AG04449 (cell line): ENCODE data around the gene MYO7A.

Experiments
- CTCF ChIA-PET: fragments of 350-600 bp; formaldehyde crosslinking; extraction: SDS; loops from one replicate; lab custom pipeline; 2021; ENCODE audit warnings: antibody characterized with exemption; lab: Yijun Ruan, JAX
- POLR2A ChIA-PET: fragments of 400-600, 350-600 bp; formaldehyde crosslinking; extraction: SDS; loops from one replicate; lab custom pipeline; 2020; ENCODE audit warnings: antibody characterized with exemption, inconsistent platforms; lab: Yijun Ruan, JAX
- DNase-seq: peaks from one replicate; pipeline ENCODE4 v3.0.0-alpha.2; 2010; ENCODE audit warnings: low read depth, low spot score
- H3K4me3 ChIP-seq: 2 replicates; pipeline ENCODE4 v1.5.1; 2011; ENCODE audit warnings: low read depth, mild to moderate bottlenecking, control low read depth, low read length
- TF ChIP-seq, protein P1 (sequence below): IDR thresholded peaks from one replicate; pipeline ENCODE4 v1.5.1; 2011; ENCODE audit warnings: mild to moderate bottlenecking, moderate library complexity, low read length, control low read depth, inconsistent platforms; ENCODE audit not compliant: insufficient read depth; ENCODE audit errors: missing control alignments

MYO7A gene

DNA sequence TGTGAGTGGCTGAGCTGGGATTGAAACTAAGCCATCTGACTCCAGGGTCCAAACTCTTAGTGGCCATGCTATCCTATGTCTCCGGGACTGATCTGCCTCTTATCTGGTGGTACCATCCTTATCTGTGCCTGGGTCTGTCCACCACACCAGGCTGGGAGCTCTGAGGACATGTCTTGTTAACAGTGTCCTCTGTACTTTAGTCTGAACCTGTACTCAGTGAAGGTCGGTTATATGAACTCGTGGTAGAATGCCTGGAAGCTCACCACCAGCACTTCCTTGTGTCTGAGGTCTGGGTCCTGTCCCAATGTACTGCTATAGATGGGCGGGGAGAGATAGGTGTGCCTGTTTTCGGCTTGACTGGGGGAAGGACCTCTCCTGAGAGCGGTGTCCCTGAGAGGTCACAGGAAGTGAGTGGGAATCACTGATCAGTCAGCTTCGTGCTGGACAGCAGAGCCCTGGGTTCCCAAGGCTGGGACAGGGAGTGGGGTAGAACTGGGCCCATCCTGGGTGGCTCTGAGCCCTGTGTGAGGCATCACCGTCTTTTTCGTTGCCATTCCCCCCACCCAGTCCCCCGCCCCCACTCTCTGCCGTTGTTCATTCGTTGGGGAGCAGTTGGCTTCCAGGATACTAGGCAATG lies 8.9 kb downstream of the MYO7A start:
- no peak for DNase-seq
- POLR2A ChIA-PET, result no interaction called here
- TF ChIP-seq, protein P1, sequence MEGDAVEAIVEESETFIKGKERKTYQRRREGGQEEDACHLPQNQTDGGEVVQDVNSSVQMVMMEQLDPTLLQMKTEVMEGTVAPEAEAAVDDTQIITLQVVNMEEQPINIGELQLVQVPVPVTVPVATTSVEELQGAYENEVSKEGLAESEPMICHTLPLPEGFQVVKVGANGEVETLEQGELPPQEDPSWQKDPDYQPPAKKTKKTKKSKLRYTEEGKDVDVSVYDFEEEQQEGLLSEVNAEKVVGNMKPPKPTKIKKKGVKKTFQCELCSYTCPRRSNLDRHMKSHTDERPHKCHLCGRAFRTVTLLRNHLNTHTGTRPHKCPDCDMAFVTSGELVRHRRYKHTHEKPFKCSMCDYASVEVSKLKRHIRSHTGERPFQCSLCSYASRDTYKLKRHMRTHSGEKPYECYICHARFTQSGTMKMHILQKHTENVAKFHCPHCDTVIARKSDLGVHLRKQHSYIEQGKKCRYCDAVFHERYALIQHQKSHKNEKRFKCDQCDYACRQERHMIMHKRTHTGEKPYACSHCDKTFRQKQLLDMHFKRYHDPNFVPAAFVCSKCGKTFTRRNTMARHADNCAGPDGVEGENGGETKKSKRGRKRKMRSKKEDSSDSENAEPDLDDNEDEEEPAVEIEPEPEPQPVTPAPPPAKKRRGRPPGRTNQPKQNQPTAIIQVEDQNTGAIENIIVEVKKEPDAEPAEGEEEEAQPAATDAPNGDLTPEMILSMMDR, result no peak
- CTCF ChIA-PET, result interaction anchor here (1.3 to 3.7 kb wide), 3 partner anchors 10 to 482 kb away, joined by 3 to 36 read pairs (median 4); partner anchors contain the start of gene MYO7A
- H3K4me3 ChIP-seq, result no peak overlapping the region

DNA sequence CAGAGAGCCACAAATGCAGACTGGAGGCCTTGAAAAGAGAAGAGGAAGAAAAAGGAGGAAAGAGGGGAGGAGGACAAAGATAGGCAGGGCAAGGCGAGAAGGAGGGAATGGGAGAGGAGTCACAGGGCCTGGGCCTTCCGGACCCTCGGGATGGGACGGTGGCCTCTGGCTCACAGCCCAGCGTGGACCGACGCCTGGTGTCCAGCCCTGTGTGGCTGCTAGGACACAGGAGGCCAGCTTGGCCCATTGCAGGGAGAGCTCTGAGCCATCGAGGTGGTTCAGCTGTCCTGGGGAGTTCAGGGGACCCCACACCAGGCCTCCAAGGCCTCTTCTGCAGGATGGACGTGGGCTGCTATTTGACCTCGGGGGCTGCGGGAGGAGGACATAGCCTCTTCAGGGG lies 9.4 kb downstream of the MYO7A start:
- CTCF ChIA-PET, result interaction anchor here (3.7 kb wide), 1 partner anchor 10 kb away, joined by 36 read pairs; the partner anchor contains the start of gene MYO7A
- H3K4me3 ChIP-seq, result no peak overlapping the region
- TF ChIP-seq, protein P1, result no peak
- DNase-seq, result no peak
- POLR2A ChIA-PET, result no interaction called here

DNA sequence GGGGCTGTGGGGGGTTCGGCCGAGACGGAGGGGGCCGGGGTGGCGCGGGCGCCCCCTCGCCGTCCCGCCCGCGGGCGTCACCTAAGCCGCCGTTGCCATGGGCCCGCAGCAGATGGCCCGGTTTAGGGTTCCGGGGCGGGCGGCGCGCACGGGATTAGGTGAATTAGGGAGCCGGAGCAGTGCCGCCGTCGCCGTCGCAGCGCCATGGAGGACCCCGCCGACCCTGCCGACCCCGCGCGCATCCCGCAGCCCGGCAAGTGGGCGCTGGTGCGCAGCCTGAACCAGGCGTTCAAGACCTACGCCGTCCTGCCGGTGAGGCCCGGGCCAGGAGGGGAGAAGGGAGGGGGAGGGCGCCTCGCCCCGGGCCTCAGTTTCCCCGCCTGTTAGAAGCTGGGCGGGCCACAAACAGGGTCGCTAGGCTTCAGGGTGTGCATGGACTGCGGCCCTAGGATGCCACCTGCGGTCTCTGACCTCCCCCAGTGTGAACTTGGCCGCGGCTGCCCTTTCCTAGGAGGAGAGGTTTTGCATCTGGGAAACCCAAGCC lies 10.1 kb downstream of the MYO7A start:
- TF ChIP-seq, protein P1, result no peak
- POLR2A ChIA-PET, result no interaction called here
- no peak overlapping the region for H3K4me3 ChIP-seq
- no peak for DNase-seq
- CTCF ChIA-PET, result interaction anchor here (3.7 kb wide), 1 partner anchor 11 kb away, joined by 36 read pairs; the partner anchor contains the start of gene MYO7A

DNA sequence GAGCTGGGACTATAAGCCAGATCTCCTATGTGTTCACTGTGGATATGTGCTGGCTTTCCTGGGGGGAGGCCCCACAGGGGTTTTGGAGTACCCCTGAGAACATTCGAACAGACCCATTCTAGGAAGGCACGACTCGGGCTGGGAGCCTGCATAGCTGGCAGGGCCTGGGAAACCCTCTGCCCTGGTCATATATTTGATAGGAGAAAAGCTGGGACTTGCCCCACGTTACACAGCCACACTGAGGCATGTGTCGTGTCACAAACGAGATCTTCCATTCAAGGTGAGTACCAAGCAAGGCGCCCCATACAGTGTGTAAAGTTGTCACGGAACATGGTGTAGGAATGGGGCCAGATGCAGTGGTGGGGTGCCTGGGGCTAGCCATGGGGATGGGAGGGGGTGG lies 11.2 kb downstream of the MYO7A start:
- ChIA-PET POLR2A (no interaction called here), CTCF (interaction anchor here (0.7 to 3.5 kb wide), 4 partner anchors 9 to 409 kb away, joined by 4 to 31 read pairs (median 8); partner anchors contain the start of gene MYO7A)
- TF ChIP-seq, protein P1, result no peak
- H3K4me3 ChIP-seq, result no peak overlapping the region
- no peak for DNase-seq

DNA sequence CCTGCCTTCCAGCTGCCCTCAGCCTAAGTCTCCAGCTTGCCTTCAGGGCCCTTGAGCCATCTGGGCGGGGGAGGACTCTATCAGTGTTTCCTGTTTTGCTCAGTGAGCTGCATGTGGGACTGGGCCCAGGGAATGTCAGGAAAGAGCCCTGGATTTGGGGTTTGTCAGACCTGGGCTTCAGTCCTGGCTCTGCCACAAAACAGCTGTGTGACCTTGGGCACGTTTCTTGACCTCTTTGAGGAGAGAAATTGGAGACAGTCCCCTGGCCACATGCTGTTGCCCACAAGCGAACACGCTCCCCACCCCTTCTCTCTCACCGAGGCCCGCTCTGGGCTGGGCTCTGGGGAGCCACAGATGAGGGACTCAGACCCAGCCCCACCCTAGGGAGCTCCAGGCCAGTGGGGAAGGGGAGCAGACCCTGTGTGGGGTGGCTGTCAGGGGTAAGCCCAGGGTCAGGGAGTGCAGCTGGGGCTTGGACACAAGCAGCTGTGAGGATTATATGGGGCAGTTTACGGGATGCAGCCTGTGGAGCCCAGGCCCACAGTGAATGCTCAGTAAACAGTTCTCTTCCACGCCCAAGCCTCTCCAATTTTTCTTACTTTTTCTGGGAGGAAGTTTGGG lies 12.3 kb downstream of the MYO7A start:
- TF ChIP-seq, protein P1, result no peak
- ChIA-PET CTCF (interaction anchor here (0.9 to 3.5 kb wide), 5 partner anchors 10 to 408 kb away, joined by 3 to 31 read pairs (median 6); partner anchors contain the start of gene MYO7A), POLR2A (interaction anchor here (0.6 to 0.9 kb wide), 2 partner anchors 9 to 478 kb away, joined by 3 read pairs; no protein-coding TSS in a partner anchor)
- no peak overlapping the region for H3K4me3 ChIP-seq
- DNase-seq, result no peak

DNA sequence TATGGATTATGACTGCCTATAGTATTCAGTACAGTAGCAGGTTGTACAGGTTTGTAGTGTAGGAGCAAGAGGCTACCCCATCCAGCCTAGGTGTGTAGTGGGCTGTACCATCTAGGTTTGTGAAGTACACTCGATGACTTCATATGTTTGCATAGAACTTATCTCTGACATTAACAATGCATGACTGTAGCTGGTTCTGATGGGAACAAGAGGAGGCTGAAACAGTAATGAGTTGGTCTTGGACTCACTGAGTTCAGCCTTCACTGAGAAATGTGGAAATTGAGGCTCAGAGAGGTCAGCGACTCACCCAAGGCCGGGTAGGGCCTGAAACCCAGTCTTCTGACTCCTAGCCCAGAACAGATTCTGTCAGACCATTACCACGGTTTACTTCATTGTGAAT lies 13.0 kb downstream of the MYO7A start:
- POLR2A ChIA-PET, result interaction anchor here (0.6 kb wide), 1 partner anchor 477 kb away, joined by 3 read pairs; no protein-coding TSS in a partner anchor
- DNase-seq, result no peak
- CTCF ChIA-PET, result interaction anchor here (0.9 to 3.5 kb wide), 5 partner anchors 10 to 407 kb away, joined by 3 to 31 read pairs (median 6); partner anchors contain the start of gene MYO7A
- H3K4me3 ChIP-seq, result no peak overlapping the region
- TF ChIP-seq, protein P1, result no peak
